Spinal cord (tissue), 10 donors: ENCODE measurements around the gene DCLK1. TPM values are rescaled to one million over a fixed set of nuclear protein-coding genes. Genes with fewer than 3 reads are reported as not detected.

Experiments
- DNase-seq, 6 donors: peaks; one replicate each; pipeline versions ENCODE4 v3.0.0 to v3.0.0-alpha.2; 2013 to 2015; ENCODE audit warnings: low spot score in 6 of 6, low read depth in 4 of 6
- H3K27ac ChIP-seq: one replicate; pipeline ENCODE4 v1.5.1; 2013; ENCODE audit warnings: low read depth, low read length, control low read depth
- H3K27me3 ChIP-seq: one replicate; pipeline ENCODE4 v1.6.1; 2013; ENCODE audit warnings: low read length; ENCODE audit not compliant: control insufficient read depth, insufficient read depth
- H3K36me3 ChIP-seq: one replicate; pipeline ENCODE4 v1.6.1; 2013; ENCODE audit warnings: low read length; ENCODE audit not compliant: control insufficient read depth, insufficient read depth
- H3K4me1 ChIP-seq: one replicate; pipeline ENCODE4 v1.6.1; 2013; ENCODE audit warnings: low read length; ENCODE audit not compliant: control insufficient read depth, insufficient read depth
- H3K4me3 ChIP-seq: one replicate; pipeline ENCODE4 v1.5.1; 2013; ENCODE audit warnings: low read depth, low read length, control low read depth
- H3K9me3 ChIP-seq: one replicate; pipeline ENCODE4 v1.6.1; 2013; ENCODE audit warnings: low read length; ENCODE audit not compliant: control insufficient read depth, insufficient read depth
- WGBS: methylation state at CpG from one replicate; pipeline ENCODE4 v1.1.5; 2013; ENCODE audit warnings: missing lambda C conversion rate; ENCODE audit not compliant: insufficient coverage; 5-methylcytosine and 5-hydroxymethylcytosine counted together
- polyA plus RNA-seq, 2 donors: library from polyadenylated mRNA; unstranded; fragments of 120-200 nt; gene quantifications; one replicate each; pipeline ENCODE4 v1.2.1, GENCODE V29; 2013; ENCODE audit not compliant: insufficient read length in 2 of 2
- total RNA-seq, 2 donors: library from RNA; depleted of rRNA in 1 of 2; stranded (reverse); fragments of 120-200 nt in 1 of 2; fragments of >200 nt in 1 of 2; gene quantifications; one replicate each; pipeline versions ENCODE4 v1.2.3 to v1.2.4, GENCODE V29; 2013 to 2014
- donor health status: healthy.

Gene DCLK1
- total and polyA plus RNA-seq, 4 donors: 112 to 239 (median 143) TPM

DNA sequence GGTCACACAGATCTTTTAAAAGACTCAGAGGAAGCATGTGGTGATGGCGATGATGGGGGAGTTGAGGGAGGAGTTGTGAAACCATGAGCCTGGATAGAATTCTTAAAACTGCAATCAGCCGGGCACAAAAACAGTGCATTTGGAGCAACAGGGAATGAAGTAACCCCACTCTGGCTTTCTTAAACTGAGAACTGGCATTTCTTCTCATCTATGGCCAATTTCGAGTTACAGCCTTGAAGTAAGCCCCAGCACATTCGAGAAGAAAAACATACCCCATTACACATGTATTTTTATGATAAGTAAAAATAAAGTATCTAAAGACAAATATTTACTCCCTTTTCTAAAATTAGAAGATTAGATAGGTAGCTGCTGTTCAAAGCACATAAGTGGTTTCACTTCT is 70.1 kb downstream of the DCLK1 start:
- H3K4me3 ChIP-seq: no peak overlapping the region
- H3K27me3 ChIP-seq: no peaks in the 10 kb centered on the region
- H3K4me1 ChIP-seq: peaks cover 5% of the 10 kb centered on the region
- 100% methylated on average over 1 of the region's 4 CpGs for WGBS
- H3K9me3 ChIP-seq: no peaks in the 10 kb centered on the region
- H3K36me3 ChIP-seq: no peaks in the 10 kb centered on the region
- DNase-seq: no peak
- no peak overlapping the region for H3K27ac ChIP-seq

DNA sequence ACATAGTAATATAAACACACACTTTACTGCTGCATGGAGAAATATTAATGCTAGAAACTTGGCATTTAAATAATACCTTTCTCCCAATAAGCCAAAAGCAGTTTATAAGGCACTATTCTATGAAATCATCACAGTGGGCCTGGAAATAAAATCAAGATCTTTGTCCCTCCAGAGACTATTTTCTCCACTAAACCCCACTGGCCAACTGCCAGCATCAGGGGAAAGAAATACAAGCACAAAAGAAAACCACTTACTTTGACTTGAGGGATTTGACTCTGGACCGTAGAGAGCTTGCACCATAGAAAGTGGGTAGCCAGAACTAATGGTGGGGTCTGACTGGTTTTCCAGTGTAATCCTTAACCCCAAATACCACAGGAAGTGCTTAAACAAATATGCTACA is 71.9 kb downstream of the DCLK1 start:
- DNase-seq: peak in 3 of 6 donors; percentile 49 to 78 (median 68)

DNA sequence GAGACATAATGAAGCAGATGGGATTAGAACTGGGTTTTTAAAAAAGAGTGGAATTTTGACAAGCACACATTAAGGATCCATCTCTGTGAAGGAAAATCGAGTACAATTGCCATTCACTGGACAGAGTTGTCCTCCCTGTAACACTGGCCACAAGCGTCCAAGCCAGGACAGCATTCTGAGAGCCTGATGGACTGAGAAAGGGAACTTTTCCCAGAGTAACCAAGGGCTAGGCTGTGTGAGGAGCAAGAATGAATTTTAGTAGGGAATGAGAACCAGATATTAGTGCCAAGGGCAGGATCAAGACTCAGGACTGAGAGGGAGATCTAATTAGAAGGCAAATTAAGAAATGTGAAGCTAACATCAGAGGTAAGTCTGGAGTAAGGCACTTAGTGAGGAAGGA is 73.1 kb downstream of the DCLK1 start:
- no peaks in the 10 kb centered on the region for H3K36me3 ChIP-seq
- no peaks in the 10 kb centered on the region for H3K9me3 ChIP-seq
- DNase-seq: peak in 1 of 6 donors; percentile 67
- H3K4me1 ChIP-seq: peaks cover 5% of the 10 kb centered on the region
- H3K27ac ChIP-seq: no peak overlapping the region
- H3K4me3 ChIP-seq: no peak overlapping the region
- 63% methylated on average over 1 of the region's 2 CpGs for WGBS
- no peaks in the 10 kb centered on the region for H3K27me3 ChIP-seq

More for the DNA sequence above, 71.9 kb downstream of the DCLK1 start:
- peaks cover 5% of the 10 kb centered on the region for H3K4me1 ChIP-seq
- no peaks in the 10 kb centered on the region for H3K36me3 ChIP-seq
- H3K27me3 ChIP-seq: no peaks in the 10 kb centered on the region
- peak overlapping the region; percentile 22 for H3K27ac ChIP-seq
- no peak overlapping the region for H3K4me3 ChIP-seq
- no peaks in the 10 kb centered on the region for H3K9me3 ChIP-seq
- no CpG with 5 or more reads among the region's 1 CpG for WGBS

DNA sequence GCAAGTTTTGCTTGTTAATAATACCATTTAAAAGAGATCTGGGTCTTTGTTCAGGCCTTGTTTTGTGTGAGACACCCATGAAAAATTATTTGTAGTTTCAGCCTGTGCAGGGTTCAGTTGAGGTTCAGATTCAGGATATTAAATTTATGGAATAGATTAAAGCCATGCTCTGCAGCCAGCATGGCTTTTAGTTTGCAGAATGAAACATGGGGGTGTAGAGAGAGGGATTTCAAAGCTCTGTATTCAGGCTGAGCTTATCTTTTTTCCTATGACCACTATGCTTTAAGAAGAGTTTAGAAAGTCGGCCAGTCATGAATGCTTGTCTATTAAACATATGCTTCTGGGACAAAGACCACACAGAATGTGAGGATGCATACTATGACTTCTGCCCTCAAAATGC is 73.6 kb downstream of the DCLK1 start:
- WGBS: no CpG with 5 or more reads among the region's 1 CpG
- Histone ChIP-seq H3K27me3 (no peaks in the 10 kb centered on the region), H3K9me3 (no peaks in the 10 kb centered on the region), H3K36me3 (no peaks in the 10 kb centered on the region), H3K4me1 (peaks cover 5% of the 10 kb centered on the region), H3K27ac (no peak overlapping the region), H3K4me3 (no peak overlapping the region)
- peak in 1 of 6 donors; percentile 26 for DNase-seq

DNA sequence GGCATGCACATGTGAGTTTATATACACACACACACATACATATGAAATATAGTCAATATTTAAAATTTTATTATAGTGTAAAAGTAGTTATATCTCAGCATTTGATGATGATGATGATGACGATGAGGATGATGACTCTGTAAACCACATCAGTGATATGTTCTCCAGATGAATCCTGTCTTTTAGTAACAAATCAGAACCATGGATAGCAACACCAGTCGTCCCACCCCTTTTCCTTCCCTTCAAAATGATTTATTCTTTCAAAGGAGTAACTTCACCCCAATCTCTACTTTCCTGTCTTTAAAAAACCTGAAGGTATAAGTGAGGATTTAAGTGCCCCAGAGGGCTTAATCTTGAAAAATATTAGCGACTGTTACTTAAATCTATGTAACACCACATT is 74.1 kb downstream of the DCLK1 start:
- H3K4me1 ChIP-seq: peaks cover 5% of the 10 kb centered on the region
- no peak overlapping the region for H3K27ac ChIP-seq
- no peak overlapping the region for H3K4me3 ChIP-seq
- no peak for DNase-seq
- no peaks in the 10 kb centered on the region for H3K36me3 ChIP-seq
- no CpG with 5 or more reads among the region's 3 CpGs for WGBS
- H3K9me3 ChIP-seq: no peaks in the 10 kb centered on the region
- no peaks in the 10 kb centered on the region for H3K27me3 ChIP-seq

DNA sequence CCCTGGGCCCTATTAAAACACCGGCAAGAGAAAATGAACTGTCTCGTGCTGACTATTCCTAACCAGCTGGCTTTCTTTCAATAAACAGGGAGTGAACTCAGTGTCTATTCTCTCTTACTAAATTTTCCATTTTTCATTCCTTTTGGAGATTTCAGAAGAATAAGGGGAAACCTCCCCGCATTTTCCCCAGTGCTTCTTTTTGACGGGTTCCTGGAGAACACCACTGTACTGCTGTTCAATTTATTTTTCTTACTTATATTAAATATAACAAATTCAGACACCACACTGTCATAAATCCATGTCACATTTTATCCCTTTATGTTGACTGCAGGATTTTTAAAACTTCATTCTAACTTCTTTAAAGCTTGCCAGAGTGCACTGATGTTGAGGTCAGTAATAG is 75.8 kb downstream of the DCLK1 start:
- Histone ChIP-seq H3K9me3 (no peaks in the 10 kb centered on the region), H3K4me1 (peaks cover 5% of the 10 kb centered on the region), H3K27ac (no peak overlapping the region), H3K4me3 (no peak overlapping the region), H3K27me3 (no peaks in the 10 kb centered on the region), H3K36me3 (no peaks in the 10 kb centered on the region)
- DNase-seq: no peak
- WGBS: no CpG with 5 or more reads among the region's 4 CpGs

DNA sequence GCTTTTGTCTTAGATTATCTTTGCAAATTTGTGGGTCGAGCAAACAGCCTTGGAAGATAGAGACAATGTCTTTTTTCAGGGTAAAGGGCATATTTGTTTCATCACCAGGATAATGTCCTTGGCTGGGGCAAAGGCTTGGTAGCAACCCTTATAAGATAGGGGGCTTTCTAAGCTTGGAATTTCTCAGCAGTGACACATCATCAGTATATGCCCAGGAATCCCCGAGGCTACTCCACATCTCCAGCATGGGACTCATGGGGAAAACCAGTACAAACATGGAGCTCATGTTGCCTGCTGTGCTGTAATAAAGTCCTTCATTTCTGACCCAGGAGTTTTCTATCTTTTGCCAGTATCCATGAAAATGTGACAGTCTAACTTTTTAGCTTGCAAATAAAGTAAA is 77.1 kb downstream of the DCLK1 start:
- no peaks in the 10 kb centered on the region for H3K36me3 ChIP-seq
- H3K27ac ChIP-seq: no peak overlapping the region
- H3K9me3 ChIP-seq: no peaks in the 10 kb centered on the region
- DNase-seq: no peak
- no peaks in the 10 kb centered on the region for H3K27me3 ChIP-seq
- no peaks in the 10 kb centered on the region for H3K4me1 ChIP-seq
- H3K4me3 ChIP-seq: no peak overlapping the region
- WGBS: 71% methylated on average over 1 of the region's 2 CpGs

DNA sequence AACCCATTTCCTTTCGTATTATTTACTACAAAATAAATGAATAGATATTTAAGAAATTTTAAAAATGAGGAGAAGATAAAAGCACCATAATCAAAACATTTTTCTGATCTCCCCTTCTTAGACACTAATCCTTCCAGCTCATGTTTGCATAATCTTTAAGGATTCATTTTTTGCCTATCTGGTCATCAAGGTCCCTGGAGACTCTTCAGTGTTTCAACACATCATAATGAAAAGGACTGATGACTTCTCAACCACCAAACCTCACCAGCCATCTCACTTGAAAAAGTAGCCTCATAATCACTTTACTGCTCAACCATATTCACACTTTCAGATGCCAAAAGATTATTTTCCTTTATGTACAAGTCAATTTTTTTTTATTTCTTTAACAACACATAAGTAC is 80.1 kb downstream of the DCLK1 start:
- Histone ChIP-seq H3K36me3 (no peaks in the 10 kb centered on the region), H3K4me3 (no peak overlapping the region), H3K9me3 (no peaks in the 10 kb centered on the region), H3K27me3 (no peaks in the 10 kb centered on the region), H3K27ac (no peak overlapping the region), H3K4me1 (no peaks in the 10 kb centered on the region)
- WGBS: no CpG with 5 or more reads among the region's 1 CpG
- no peak for DNase-seq

DNA sequence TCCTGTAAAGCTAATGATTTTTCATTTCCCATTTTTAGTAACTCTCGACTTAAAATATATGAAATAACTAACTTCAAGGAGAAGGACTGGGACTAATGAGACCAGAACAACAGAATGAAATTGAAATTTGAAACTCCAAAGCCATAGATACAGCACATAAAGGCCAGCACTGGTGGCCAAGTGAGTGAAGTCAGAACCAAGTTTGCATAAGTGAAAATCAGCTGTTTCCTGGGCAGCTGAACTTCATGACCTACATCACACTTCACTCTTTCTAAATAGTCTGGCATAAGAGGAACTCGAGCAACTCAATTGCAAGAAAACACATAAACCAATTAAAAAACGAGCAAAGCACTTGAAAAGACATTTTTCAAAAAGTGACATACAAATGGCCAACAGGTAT is 84.5 kb downstream of the DCLK1 start:
- H3K27ac ChIP-seq: no peak overlapping the region
- no peak overlapping the region for H3K4me3 ChIP-seq
- no peaks in the 10 kb centered on the region for H3K9me3 ChIP-seq
- WGBS: 59% methylated on average over 2 of the region's 3 CpGs
- no peaks in the 10 kb centered on the region for H3K4me1 ChIP-seq
- H3K36me3 ChIP-seq: no peaks in the 10 kb centered on the region
- DNase-seq: no peak
- no peaks in the 10 kb centered on the region for H3K27me3 ChIP-seq

DNA sequence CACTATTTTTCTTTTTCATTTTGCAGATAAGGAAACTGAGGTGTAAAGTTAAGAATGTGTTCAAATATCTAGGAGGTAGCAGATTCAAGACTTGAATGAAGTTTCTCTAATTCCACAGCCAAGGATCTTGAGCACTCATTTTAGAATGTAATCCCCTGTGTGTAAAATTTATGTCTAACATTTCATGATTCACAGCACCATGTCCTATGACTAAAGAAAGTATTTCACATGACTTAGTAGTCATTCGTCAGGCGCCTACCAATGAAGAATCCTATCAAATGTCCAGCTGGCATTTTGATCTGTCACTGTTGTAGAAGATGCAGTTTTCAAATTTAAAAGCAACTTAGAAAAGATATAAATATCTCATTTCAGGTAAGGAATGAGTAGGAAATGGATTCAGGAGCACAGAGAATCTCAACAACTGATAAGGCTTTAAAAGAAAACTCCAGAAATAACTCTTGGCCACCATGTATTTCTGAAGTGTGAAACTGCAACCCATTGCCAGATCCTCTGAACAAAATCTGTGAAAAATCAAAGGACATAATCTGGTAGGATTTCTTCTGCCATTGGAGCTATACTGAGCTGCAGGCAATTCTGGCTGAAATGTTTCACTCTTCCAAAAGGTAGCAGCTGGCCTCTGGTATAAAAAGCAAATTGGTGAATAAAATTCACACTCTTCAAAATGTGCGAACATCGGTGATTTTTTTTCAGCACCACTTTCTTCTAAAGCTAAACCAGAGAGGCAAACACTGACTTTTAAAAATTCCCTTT is 92.2 kb downstream of the DCLK1 start:
- no CpG with 5 or more reads among the region's 4 CpGs for WGBS

More for the DNA sequence above, 92.2 kb downstream of the DCLK1 start:
- no peak overlapping the region for H3K27ac ChIP-seq
- H3K4me1 ChIP-seq: no peaks in the 10 kb centered on the region
- H3K27me3 ChIP-seq: no peaks in the 10 kb centered on the region
- H3K9me3 ChIP-seq: no peaks in the 10 kb centered on the region
- H3K36me3 ChIP-seq: no peaks in the 10 kb centered on the region
- H3K4me3 ChIP-seq: no peak overlapping the region
- peak in 1 of 6 donors; percentile 93 for DNase-seq
